Mammary epithelial cell (primary cell): ENCODE measurements around the gene GPR157.
"Not testable (repeated sequence)": the region's sequence is repeated elsewhere in the genome, so short reads cannot be mapped to it uniquely, and the experiment has no call there.

ENCODE experiments used
- CTCF ChIP-seq, 2 donors: IDR thresholded peaks in 1 of 2; conservative IDR thresholded peaks in 1 of 2; 2 replicates each; pipeline ENCODE4 v1.5.1; 2011 to 2012; ENCODE audit warnings: inconsistent platforms in 2 of 2, low read length in 2 of 2, mild to moderate bottlenecking in 2 of 2, control low read depth in 1 of 2, low read depth in 1 of 2; ENCODE audit not compliant: insufficient read depth in 1 of 2; ENCODE audit errors: extremely low read depth in 1 of 2
- EZH2 ChIP-seq: IDR thresholded peaks from 2 replicates; pipeline ENCODE4 v1.6.1; 2012; ENCODE audit warnings: low read length, inconsistent platforms, borderline replicate concordance

GRCh38 chr1:9124389-9124788, 4.5 kb downstream of the GPR157 start:
- TF ChIP-seq CTCF (conservative IDR thresholded peaks at IDR 0.05 in 1 of 2, IDR thresholded peaks at IDR 0.05 in 1 of 2; ENCODE audit: extremely low read depth in 1 of 2, insufficient read depth in 1 of 2, low read depth in 1 of 2, low read length in 2 of 2); EZH2: not testable (repeated sequence)
